GM23248 (cell line): ENCODE results near the gene ARHGAP4. TPM values are rescaled to one million over a fixed set of nuclear protein-coding genes. Genes with fewer than 3 reads are reported as not detected.
A peak's percentile ranks its signal among the peaks of the same experiment; 100 is the strongest.

ENCODE experiments used
- DNase-seq: peaks from one replicate; pipeline ENCODE4 v3.0.0-alpha.2; 2015
- H2AFZ ChIP-seq: fragments of 200-600 bp; sonication (generic); 2 replicates; pipeline ENCODE4 v1.6.1; 2016; ENCODE audit warnings: antibody characterized with exemption
- H3F3A ChIP-seq: fragments of 200-600 bp; sonication (generic); 2 replicates; pipeline ENCODE4 v1.6.1; 2016; ENCODE audit warnings: mild to moderate bottlenecking, antibody characterized with exemption, mixed run types; ENCODE audit not compliant: insufficient read depth
- H3K27ac ChIP-seq: fragments of 200-600 bp; sonication (generic); 2 replicates; pipeline ENCODE4 v1.5.1; 2016; ENCODE audit warnings: mild to moderate bottlenecking
- H3K27me3 ChIP-seq: fragments of 200-600 bp; sonication (generic); replicated peaks from 2 replicates; pipeline ENCODE4 v1.6.1; 2016; ENCODE audit warnings: mild to moderate bottlenecking; ENCODE audit not compliant: insufficient read depth
- H3K36me3 ChIP-seq: fragments of 200-600 bp; sonication (generic); 2 replicates; pipeline ENCODE4 v1.6.1; 2016; ENCODE audit warnings: low read depth, mild to moderate bottlenecking
- H3K4me1 ChIP-seq: fragments of 200-600 bp; sonication (generic); 2 replicates; pipeline ENCODE4 v1.6.1; 2016; ENCODE audit warnings: mild to moderate bottlenecking; ENCODE audit not compliant: insufficient read depth
- H3K4me2 ChIP-seq: fragments of 200-600 bp; sonication (generic); one replicate; pipeline ENCODE4 v1.6.1; 2016; ENCODE audit warnings: mild to moderate bottlenecking; ENCODE audit not compliant: unreplicated experiment
- H3K4me3 ChIP-seq: fragments of 200-600 bp; sonication (generic); 2 replicates; pipeline ENCODE4 v1.5.1; 2016; ENCODE audit warnings: mild to moderate bottlenecking
- H3K79me2 ChIP-seq: fragments of 200-600 bp; sonication (generic); 2 replicates; pipeline ENCODE4 v1.6.1; 2016; ENCODE audit warnings: mild to moderate bottlenecking; ENCODE audit not compliant: insufficient read depth
- H3K9ac ChIP-seq: fragments of 200-600 bp; sonication (generic); 2 replicates; pipeline ENCODE4 v1.6.1; 2016; ENCODE audit warnings: mild to moderate bottlenecking
- H3K9me2 ChIP-seq: fragments of 200-600 bp; sonication (generic); 2 replicates; pipeline ENCODE4 v1.6.1; 2016; ENCODE audit warnings: mixed run types, mild to moderate bottlenecking, moderate library complexity; ENCODE audit not compliant: insufficient read depth
- H3K9me3 ChIP-seq: fragments of 200-600 bp; sonication (generic); one replicate; pipeline ENCODE4 v1.6.1; 2017; ENCODE audit warnings: low read depth
- H4K20me1 ChIP-seq: fragments of 200-600 bp; sonication (generic); 2 replicates; pipeline ENCODE4 v1.6.0; 2016; ENCODE audit not compliant: insufficient read depth
- EZH2 ChIP-seq: fragments of 200-600 bp; sonication (generic); IDR thresholded peaks from 2 replicates; pipeline ENCODE4 v1.6.1; 2018; ENCODE audit warnings: antibody characterized with exemption, mild to moderate bottlenecking; ENCODE audit not compliant: insufficient read depth, poor library complexity, severe bottlenecking
- EZH2phosphoT487 ChIP-seq: fragments of 200-600 bp; sonication (generic); IDR thresholded peaks from 2 replicates; pipeline ENCODE4 v1.6.1; 2018; ENCODE audit warnings: antibody characterized with exemption, moderate library complexity, mild to moderate bottlenecking, low read depth; ENCODE audit not compliant: insufficient read depth
- WGBS, 2 experiments: methylation state at CpG; one replicate each; pipeline ENCODE4 v1.1.6; 2015 to 2017; ENCODE audit warnings: low lambda C conversion rate in 2 of 2, low coverage in 1 of 2; ENCODE audit errors: missing lambda C conversion rate in 2 of 2; 5-methylcytosine and 5-hydroxymethylcytosine counted together
- in situ Hi-C: fragments of 300-500 bp; cut with MboI; formaldehyde crosslinking; loops from 2 replicates; pipeline ENCODE4 v1.15.0; 2020
- polyA plus RNA-seq: library from polyadenylated mRNA; unstranded; fragments of >200 nt; fragmentation: Nextera tagmentation; extraction: Ambion mirVana; gene quantifications from 2 replicates; pipeline ENCODE4 v1.2.1, GENCODE V29; 2016
- total RNA-seq: library from RNA; depleted of rRNA; stranded (reverse); fragments of >200 nt; shearing (Covaris generic); gene quantifications from 2 replicates; pipeline ENCODE4 v1.2.3, GENCODE V29; 2014

Gene ARHGAP4
- total and polyA plus RNA-seq, 2 experiments from 2014 or later: 0.45 to 2.8 TPM

GRCh38 chrX:153969904-153970356, 43.9 kb upstream of the ARHGAP4 start:
- WGBS, 2 experiments: 0 to 2% methylated on average over 8 to 26 of the region's 26 CpGs
- H3K4me2 ChIP-seq: peak overlapping the region; percentile 94
- H3K9me2 ChIP-seq: no peaks in the 10 kb centered on the region
- peak; percentile 52 for DNase-seq
- H3F3A ChIP-seq: peaks cover 13% of the 10 kb centered on the region; the same call in 1 of the 2 replicates
- no peak overlapping the region for H2AFZ ChIP-seq
- H3K9ac ChIP-seq: peak overlapping the region; percentile 100
- H4K20me1 ChIP-seq: no peaks in the 10 kb centered on the region
- no peaks in the 10 kb centered on the region for H3K9me3 ChIP-seq
- peaks cover 70% of the 10 kb centered on the region for H3K79me2 ChIP-seq
- peaks cover 32% of the 10 kb centered on the region for H3K4me1 ChIP-seq
- TF ChIP-seq EZH2phosphoT487 (no peak), EZH2 (no peak)
- H3K36me3 ChIP-seq: no peaks in the 10 kb centered on the region
- H3K27ac ChIP-seq: peak overlapping the region; percentile 100
- in situ Hi-C loops: no loop called here
- H3K4me3 ChIP-seq: peak overlapping the region; percentile 96
- H3K27me3 ChIP-seq: no peaks in the 10 kb centered on the region

DNA sequence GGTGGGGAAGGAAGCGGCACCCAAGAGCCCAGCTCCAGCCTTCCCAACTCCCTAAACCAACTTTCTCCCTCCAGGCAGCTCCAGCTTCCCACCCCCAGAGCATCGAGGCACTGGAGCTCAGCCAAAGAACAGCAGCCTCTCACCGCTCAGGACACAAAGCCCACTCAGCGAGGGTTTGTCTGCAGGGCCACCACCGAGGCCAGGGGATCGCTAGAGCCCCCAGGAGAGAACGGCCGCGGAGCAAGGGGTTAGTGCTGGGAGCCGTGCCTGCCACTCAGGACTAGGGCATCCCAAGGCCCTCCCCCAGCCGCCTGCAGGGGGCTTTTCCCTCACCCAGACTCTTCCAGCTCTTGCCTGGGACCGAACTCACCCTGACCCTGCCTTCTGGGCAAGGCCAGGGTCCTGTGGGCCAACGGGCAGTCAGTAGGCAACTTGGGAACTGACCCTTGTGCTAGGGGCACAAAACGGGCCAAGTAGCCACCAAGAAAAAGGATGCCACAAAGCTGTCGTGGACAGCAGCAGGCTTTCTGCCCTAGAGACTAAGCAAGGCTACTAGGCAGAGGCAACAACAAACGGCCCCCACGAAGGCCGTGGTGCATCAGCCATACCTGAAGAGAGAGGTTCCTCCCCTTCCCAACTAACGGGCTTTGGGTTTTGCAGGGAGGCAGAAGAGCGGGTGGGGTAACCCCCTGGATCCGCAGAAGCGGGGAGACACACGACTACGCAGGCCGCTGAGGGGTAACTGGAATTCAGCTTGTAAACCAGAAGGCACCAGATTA, 43.2 kb upstream of the ARHGAP4 start:
- H2AFZ ChIP-seq: no peak overlapping the region
- peak overlapping the region; percentile 94 for H3K4me2 ChIP-seq
- WGBS, 2 experiments: 0 to 2% methylated on average over 20 of the region's 25 CpGs
- no peaks in the 10 kb centered on the region for H3K27me3 ChIP-seq
- no peaks in the 10 kb centered on the region for H3K9me3 ChIP-seq
- H3K79me2 ChIP-seq: peaks cover 70% of the 10 kb centered on the region
- peak overlapping the region; percentile 100 for H3K27ac ChIP-seq
- no peaks in the 10 kb centered on the region for H3K9me2 ChIP-seq
- no peaks in the 10 kb centered on the region for H3K36me3 ChIP-seq
- peaks cover 31% of the 10 kb centered on the region for H3K4me1 ChIP-seq
- peak overlapping the region; percentile 100 for H3K9ac ChIP-seq
- TF ChIP-seq EZH2phosphoT487 (no peak), EZH2 (no peak)
- H3K4me3 ChIP-seq: peak overlapping the region; percentile 96
- no peaks in the 10 kb centered on the region for H4K20me1 ChIP-seq
- peaks cover 13% of the 10 kb centered on the region; the same call in 1 of the 2 replicates for H3F3A ChIP-seq
- in situ Hi-C loops: no loop called here
- peak; percentile 29 for DNase-seq

DNA sequence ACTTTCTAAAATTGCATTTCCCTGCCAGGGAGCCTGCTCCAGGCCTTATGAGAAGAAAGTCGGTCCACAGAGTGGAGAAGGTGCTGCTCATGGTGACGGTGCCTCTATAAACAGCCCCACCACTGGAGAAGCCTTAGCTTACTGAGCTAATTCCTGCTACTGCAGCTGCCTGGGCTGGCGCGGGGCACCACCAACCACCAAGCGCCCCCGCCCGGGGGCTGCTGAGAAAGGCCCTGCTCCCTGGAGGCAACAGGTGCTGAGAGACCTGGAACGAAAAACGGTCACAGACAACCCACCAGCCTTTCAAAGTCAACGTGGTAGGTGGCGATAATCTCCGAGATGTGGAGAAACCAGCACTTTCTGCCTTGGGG, 42.7 kb upstream of the ARHGAP4 start:
- no peaks in the 10 kb centered on the region for H3K9me3 ChIP-seq
- peak overlapping the region; percentile 94 for H3K4me2 ChIP-seq
- no peaks in the 10 kb centered on the region for H3K36me3 ChIP-seq
- H3K9me2 ChIP-seq: no peaks in the 10 kb centered on the region
- H3K4me1 ChIP-seq: peaks cover 25% of the 10 kb centered on the region
- peaks cover 70% of the 10 kb centered on the region for H3K79me2 ChIP-seq
- DNase-seq: peak; percentile 53
- H3K27ac ChIP-seq: peak overlapping the region; percentile 100
- in situ Hi-C loops: no loop called here
- H4K20me1 ChIP-seq: no peaks in the 10 kb centered on the region
- no peak for TF ChIP-seq EZH2
- no peak for TF ChIP-seq EZH2phosphoT487
- WGBS, 2 experiments: 0 to 2% methylated on average over 6 to 7 of the region's 12 CpGs
- no peaks in the 10 kb centered on the region for H3K27me3 ChIP-seq
- H3K9ac ChIP-seq: peak overlapping the region; percentile 100
- H3K4me3 ChIP-seq: peak overlapping the region; percentile 96
- peaks cover 12% of the 10 kb centered on the region; the same call in 1 of the 2 replicates for H3F3A ChIP-seq
- H2AFZ ChIP-seq: no peak overlapping the region

DNA sequence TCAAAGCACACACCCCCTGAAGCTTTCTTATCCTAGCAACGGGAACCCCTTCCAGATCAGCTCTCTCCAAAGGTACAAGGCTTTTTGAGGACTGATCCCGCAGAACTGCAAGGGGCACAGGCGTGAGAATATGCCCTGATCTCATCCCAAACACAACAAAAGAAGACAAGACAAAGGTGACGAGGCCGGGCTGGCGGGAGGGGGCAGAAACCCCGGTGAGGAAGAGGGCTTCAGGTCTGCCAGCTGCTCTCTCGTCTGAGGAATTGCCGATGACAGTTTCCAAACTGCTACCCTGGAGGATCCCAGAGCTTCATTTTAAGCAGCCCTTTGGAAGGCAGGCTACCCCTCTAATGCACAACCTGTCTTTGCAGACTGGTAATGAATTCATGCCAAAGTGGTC, 42.2 kb upstream of the ARHGAP4 start:
- H2AFZ ChIP-seq: no peak overlapping the region
- TF ChIP-seq EZH2: no peak
- TF ChIP-seq EZH2phosphoT487: no peak
- no peak for DNase-seq
- peaks cover 70% of the 10 kb centered on the region for H3K79me2 ChIP-seq
- H3F3A ChIP-seq: peaks cover 7% of the 10 kb centered on the region; the same call in 1 of the 2 replicates
- WGBS, 2 experiments: 34 to 56% methylated on average over 6 to 7 of the region's 9 CpGs
- peak overlapping the region; percentile 94 for H3K4me2 ChIP-seq
- H3K36me3 ChIP-seq: no peaks in the 10 kb centered on the region
- H3K27ac ChIP-seq: peak overlapping the region; percentile 100
- no peaks in the 10 kb centered on the region for H3K9me3 ChIP-seq
- H3K9me2 ChIP-seq: no peaks in the 10 kb centered on the region
- in situ Hi-C loops: no loop called here
- peak overlapping the region; percentile 96 for H3K4me3 ChIP-seq
- H4K20me1 ChIP-seq: no peaks in the 10 kb centered on the region
- peaks cover 24% of the 10 kb centered on the region for H3K4me1 ChIP-seq
- H3K27me3 ChIP-seq: no peaks in the 10 kb centered on the region
- H3K9ac ChIP-seq: peak overlapping the region; percentile 100
